ENCODE results near the gene SF3B3.

- TF ChIP-seq CTCF (IDR thresholded peaks at IDR 0.05) (no peak), EZH2 (IDR thresholded peaks at IDR 0.05) (no peak)
Observed at GRCh38 chr16:70573451-70574121, 50.0 kb downstream of the SF3B3 start.
